GM12878 (cell line): ENCODE results near the gene FKBP15. TPM values are rescaled to one million over a fixed set of nuclear protein-coding genes. Genes with fewer than 3 reads are reported as not detected.

Experiments
- ATAC-seq: fragments of 200-7000 bp; cut with Tn5 transposase; 3 replicates; pipeline ENCODE4 v1.9.1; 2020; ENCODE audit warnings: mild to moderate bottlenecking, moderate library complexity
- BruUV-seq: library from RNA; stranded (reverse); fragments of 400-500 nt; replicated peaks from 2 replicates; lab custom pipeline; 2021; lab: Mats Ljungman, UMichigan
- CTCF ChIA-PET: fragments of 300-600 bp; sonication (Branson Sonifier 250); formaldehyde crosslinking; extraction: SDS; loops from one replicate; lab custom pipeline; 2021; ENCODE audit warnings: inconsistent platforms; lab: Yijun Ruan, JAX
- POLR2A ChIA-PET: fragments of 350-600 bp; formaldehyde crosslinking; extraction: SDS; loops from one replicate; lab custom pipeline; 2021; ENCODE audit warnings: inconsistent platforms; lab: Charles Lee
- RAD21 ChIA-PET: fragments of 300-600 bp; sonication (Branson Sonifier 250); formaldehyde crosslinking; loops from one replicate; lab custom pipeline; 2023; ENCODE audit warnings: antibody characterized with exemption; ENCODE audit not compliant: unreplicated experiment; lab: Charles Lee
- SMC1A ChIA-PET: fragments of 300-600 bp; sonication (Branson Sonifier 250); formaldehyde crosslinking; loops from one replicate; lab custom pipeline; 2023; ENCODE audit not compliant: unreplicated experiment, uncharacterized antibody; lab: Charles Lee
- DNase-seq: peaks from one replicate; pipeline ENCODE4 v3.0.0-alpha.2; 2011; ENCODE audit warnings: low read depth, low spot score
- FAIRE-seq: peaks from 3 replicates; lab custom pipeline; 2011; peaks lifted over from hg19 to GRCh38; lab: Jason Lieb, UNC
- H2AFZ ChIP-seq: 2 replicates; pipeline ENCODE4 v1.6.0; 2011; ENCODE audit warnings: low read depth, low read length, control low read depth; ENCODE audit not compliant: control insufficient read depth
- H3K27ac ChIP-seq: 2 replicates; pipeline ENCODE4 v1.5.1; 2011; ENCODE audit warnings: control low read depth; ENCODE audit not compliant: control insufficient read depth, insufficient read depth
- H3K27me3 ChIP-seq, 2 experiments: replicated peaks in 1 of 2; 2 replicates each; pipeline versions ENCODE4 v1.6.0 to v1.6.1; 2011; ENCODE audit warnings: low read length in 1 of 2; ENCODE audit not compliant: control insufficient read depth in 2 of 2, insufficient read depth in 2 of 2
- H3K36me3 ChIP-seq, 2 experiments: 2 replicates each; pipeline ENCODE4 v1.5.1; 2011; ENCODE audit warnings: low read length in 1 of 2; ENCODE audit not compliant: control insufficient read depth in 2 of 2, insufficient read depth in 2 of 2
- H3K4me1 ChIP-seq: 2 replicates; pipeline ENCODE4 v1.6.1; 2011; ENCODE audit warnings: mild to moderate bottlenecking, low read length, moderate library complexity, mixed read lengths; ENCODE audit not compliant: control insufficient read depth, insufficient read depth
- H3K4me2 ChIP-seq: 2 replicates; pipeline ENCODE4 v1.6.0; 2011; ENCODE audit warnings: control low read depth; ENCODE audit not compliant: control insufficient read depth, insufficient read depth
- H3K4me3 ChIP-seq: fragments of 200-600 bp; sonication (generic); 2 replicates; pipeline ENCODE4 v1.5.1; 2016
- H3K79me2 ChIP-seq: 2 replicates; pipeline ENCODE4 v1.6.0; 2011; ENCODE audit warnings: low read length; ENCODE audit not compliant: control insufficient read depth, insufficient read depth
- H3K9ac ChIP-seq: 2 replicates; pipeline ENCODE4 v1.8.0; 2011; ENCODE audit warnings: low read length, control low read depth, mixed read lengths; ENCODE audit not compliant: control insufficient read depth, insufficient read depth
- H3K9me3 ChIP-seq: replicated peaks from 3 replicates; pipeline ENCODE4 v1.5.1; 2011; ENCODE audit warnings: mild to moderate bottlenecking, low read length; ENCODE audit not compliant: control insufficient read depth, insufficient read depth
- H4K20me1 ChIP-seq: 2 replicates; pipeline ENCODE4 v1.6.0; 2011; ENCODE audit not compliant: control insufficient read depth, insufficient read depth
- BCL11A ChIP-seq: IDR thresholded peaks from 2 replicates; pipeline ENCODE4 v1.6.1; 2011; ENCODE audit warnings: low read depth, low read length
- BHLHE40 ChIP-seq, 2 experiments: fragments of 450-650 bp in 1 of 2; IDR thresholded peaks; 2 replicates each; pipeline ENCODE4 v1.6.1; 2011 to 2017; ENCODE audit warnings: low read depth in 2 of 2, borderline replicate concordance in 1 of 2, improper control_type of control experiment in 1 of 2, low read length in 1 of 2, mild to moderate bottlenecking in 1 of 2
- ZBTB40 ChIP-seq: fragments of 450-650 bp; IDR thresholded peaks from 2 replicates; pipeline ENCODE4 v1.6.1; 2016; ENCODE audit warnings: mild to moderate bottlenecking, moderate library complexity, borderline replicate concordance
- ZNF24 ChIP-seq: fragments of 450-650 bp; IDR thresholded peaks from 2 replicates; pipeline ENCODE4 v1.6.1; 2017; ENCODE audit warnings: antibody characterized with exemption, mild to moderate bottlenecking
- WGBS: methylation state at CpG from one replicate; pipeline ENCODE4 v1.1.6; 2016; ENCODE audit warnings: low lambda C conversion rate; ENCODE audit not compliant: insufficient replicate concordance, insufficient coverage; ENCODE audit errors: missing lambda C conversion rate; 5-methylcytosine and 5-hydroxymethylcytosine counted together
- in situ Hi-C: fragments of 300-500 bp; cut with MboI; formaldehyde crosslinking; loops from 9 replicates; pipeline ENCODE4 v1.14.3; 2018; ENCODE audit warnings: mixed read lengths
- intact Hi-C: fragments of 100-400 bp; cut with micrococcal nuclease; formaldehyde crosslinking; loops from one replicate; pipeline ENCODE4 v1.14.2; 2022; ENCODE audit not compliant: unreplicated experiment
- polyA plus RNA-seq, 11 experiments: library from polyadenylated mRNA; depleted of rRNA in 4 of 11; unstranded in 6 of 11; stranded (reverse) in 5 of 11; fragments of >200 nt; fragmentation: Nextera tagmentation in 4 of 11; fragmentation: Illumina TruSeq in 1 of 11; extraction: Ambion mirVana in 4 of 11; extraction: Trizol in 1 of 11; gene quantifications; 1 replicate in 1 of 11; 2 replicates in 10 of 11; pipeline versions ENCODE4 v1.2.1 to v1.2.3, GENCODE V29; 2011 to 2016; ENCODE audit warnings: inconsistent platforms in 2 of 11, missing spikeins in 2 of 11, low read depth in 1 of 11
- total RNA-seq, 4 experiments: library from RNA; depleted of rRNA in 3 of 4; stranded (reverse); fragments of >200 nt in 3 of 4; fragmentation: Illumina TruSeq in 1 of 4; extraction: Trizol in 1 of 4; gene quantifications; 2 replicates each; pipeline versions ENCODE4 v1.2.1 to v1.2.3, GENCODE V29; 2013 to 2021

Gene FKBP15
- total and polyA plus RNA-seq, 10 of the 15 experiments (the other 5 are each of a cell fraction or from before 2014, with no cell fraction given) = 5.0 to 53.4 (median 21.2) TPM

- intact Hi-C loops = loop anchor here (5.0 kb wide), 1 partner anchor 158 kb away; no protein-coding TSS in a partner anchor
- POLR2A ChIA-PET = interaction anchor here (0.7 kb wide), 2 partner anchors 63 to 392 kb away, joined by 3 to 4 read pairs; no protein-coding TSS in a partner anchor
- H3K79me2 ChIP-seq = peaks cover 44% of the 10 kb centered on the region
- H4K20me1 ChIP-seq = no peaks in the 10 kb centered on the region
- DNase-seq (no peak), FAIRE-seq (no peak), ATAC-seq (no peak)
- 0 out of 4 replicates have a peak, but pooled peaks cover 0 to 4% of the 10 kb centered on the region in 2 experiments for H3K36me3 ChIP-seq
- in situ Hi-C loops = no loop called here
- CTCF ChIA-PET = no interaction called here
- RAD21 ChIA-PET = interaction anchor here (0.7 kb wide), 1 partner anchor 51 kb away, joined by 3 read pairs; no protein-coding TSS in a partner anchor
- no peak overlapping the region for H3K9ac ChIP-seq
- WGBS = 97% methylated on average over 2 of the region's 2 CpGs
- 0 out of 2 replicates have a peak overlapping the region, but pooled peaks have one; percentile 6 for H3K4me3 ChIP-seq
- BruUV-seq = no TSS peak
- TF ChIP-seq BHLHE40 (IDR thresholded peaks at IDR 0.05; ENCODE audit: borderline replicate concordance in 1 of 2, low read depth in 2 of 2, low read length in 1 of 2) = no peak
- TF ChIP-seq BCL11A = no peak
- TF ChIP-seq ZBTB40 = peak; percentile 54; the same call in 1 of the 2 replicates
- TF ChIP-seq ZNF24 = no peak
- H3K4me2 ChIP-seq = peak overlapping the region; percentile 90
- SMC1A ChIA-PET = no interaction called here
- no peak overlapping the region for H2AFZ ChIP-seq
- H3K27ac ChIP-seq = no peak overlapping the region
- no peaks in the 10 kb centered on the region for H3K4me1 ChIP-seq
- H3K9me3 ChIP-seq = no peaks in the 10 kb centered on the region
- H3K27me3 ChIP-seq = no peaks in the 10 kb centered on the region
Measured at GRCh38 chr9:113223963-113224362, 2.9 kb upstream of the FKBP15 start.
